Natural killer cell (primary cell): Measurements from ENCODE around the gene DERA. TPM values are rescaled to one million over a fixed set of nuclear protein-coding genes. Genes with fewer than 3 reads are reported as not detected.

Experiments used
- ATAC-seq, 3 donors: fragments of 150-1000 bp in 2 of 3; fragments of 200-7000 bp in 1 of 3; cut with Tn5 transposase; 1 replicate in 1 of 3; 2 replicates in 2 of 3; pipeline ENCODE4 v1.10.0; 2021; ENCODE audit warnings: mild to moderate bottlenecking in 2 of 3, moderate library complexity in 2 of 3
- DNase-seq, 2 donors: peaks; one replicate each; pipeline versions ENCODE4 v3.0.0 to v3.0.0-alpha.2; 2013 to 2021; ENCODE audit warnings: mixed read lengths in 1 of 2
- H3K27ac ChIP-seq: one replicate; pipeline ENCODE4 v1.5.1; 2013; ENCODE audit warnings: mild to moderate bottlenecking, low read length
- H3K27me3 ChIP-seq: one replicate; pipeline ENCODE4 v1.6.1; 2013; ENCODE audit warnings: low read length; ENCODE audit not compliant: control insufficient read depth, insufficient read depth
- H3K36me3 ChIP-seq: one replicate; pipeline ENCODE4 v1.6.1; 2013; ENCODE audit warnings: low read length; ENCODE audit not compliant: control insufficient read depth, insufficient read depth
- H3K4me1 ChIP-seq: one replicate; pipeline ENCODE4 v1.6.1; 2013; ENCODE audit warnings: low read length; ENCODE audit not compliant: control insufficient read depth, insufficient read depth
- H3K4me3 ChIP-seq: one replicate; pipeline ENCODE4 v1.5.1; 2013; ENCODE audit warnings: low read length
- H3K9me3 ChIP-seq: one replicate; pipeline ENCODE4 v1.6.1; 2013; ENCODE audit warnings: low read length; ENCODE audit not compliant: control insufficient read depth, insufficient read depth
- H3K27ac Mint-ChIP-seq, 2 donors: one replicate each; pipeline ENCODE4 v1.8.0; 2022; ENCODE audit warnings: mild to moderate bottlenecking in 2 of 2, mixed read lengths in 2 of 2, moderate library complexity in 1 of 2
- H3K27me3 Mint-ChIP-seq, 2 donors: one replicate each; pipeline ENCODE4 v1.8.0; 2022; ENCODE audit warnings: low read depth in 2 of 2, mixed read lengths in 2 of 2
- H3K36me3 Mint-ChIP-seq: one replicate; pipeline ENCODE4 v1.8.0; 2022; ENCODE audit warnings: mixed read lengths
- H3K4me1 Mint-ChIP-seq, 2 donors: one replicate each; pipeline ENCODE4 v1.8.0; 2022; ENCODE audit warnings: mixed read lengths in 2 of 2
- H3K4me3 Mint-ChIP-seq: one replicate; pipeline ENCODE4 v1.8.0; 2022; ENCODE audit warnings: mild to moderate bottlenecking, moderate library complexity, mixed read lengths
- H3K9me3 Mint-ChIP-seq, 2 donors: one replicate each; pipeline ENCODE4 v1.8.0; 2022; ENCODE audit warnings: mixed read lengths in 2 of 2
- CTCF ChIP-seq: fragments of 200-600 bp; IDR thresholded peaks from one replicate; pipeline ENCODE4 v1.8.0; 2022; ENCODE audit warnings: antibody characterized with exemption
- WGBS: methylation state at CpG from one replicate; pipeline ENCODE4 v1.1.7; 2013; ENCODE audit warnings: missing lambda C conversion rate; ENCODE audit not compliant: insufficient coverage; 5-methylcytosine and 5-hydroxymethylcytosine counted together
- intact Hi-C: fragments of 100-400 bp; cut with micrococcal nuclease; formaldehyde crosslinking; loops from one replicate; pipeline ENCODE4 v1.14.2; 2022
- total RNA-seq, 4 donors: library from RNA; stranded (reverse); fragments of 120-200 nt in 1 of 4; gene quantifications; one replicate each; pipeline versions ENCODE4 v1.2.3 to v1.2.4, GENCODE V29; 2013 to 2022

DERA gene
- total RNA-seq, 3 donors from 2014 or later (not counting 1 experiment from before 2014, with no cell fraction given), result 15.6 to 22.1 (median 20.4) TPM

GRCh38 chr12:16021676-16022075 lies 110.5 kb downstream of the DERA start:
- Mint-ChIP-seq H3K9me3 (peaks cover 5 to 11% of the 10 kb centered on the region in 2 donors), H3K27ac (no peak overlapping the region), H3K27me3 (no peaks in the 10 kb centered on the region), H3K4me1 (peaks cover 0 to 16% of the 10 kb centered on the region in 2 donors), H3K4me3 (no peak overlapping the region), H3K36me3 (peaks cover 17% of the 10 kb centered on the region)
- TF ChIP-seq CTCF, result no peak
- H3K36me3 ChIP-seq, result peaks cover 4% of the 10 kb centered on the region
- no peaks in the 10 kb centered on the region for H3K27me3 ChIP-seq
- no peaks in the 10 kb centered on the region for H3K4me1 ChIP-seq
- no peak for DNase-seq
- intact Hi-C loops, result no loop called here
- 87% methylated on average over 2 of the region's 2 CpGs for WGBS
- H3K27ac ChIP-seq, result no peak overlapping the region
- no peak for ATAC-seq
- H3K9me3 ChIP-seq, result peaks cover 7% of the 10 kb centered on the region
- no peak overlapping the region for H3K4me3 ChIP-seq

DNA sequence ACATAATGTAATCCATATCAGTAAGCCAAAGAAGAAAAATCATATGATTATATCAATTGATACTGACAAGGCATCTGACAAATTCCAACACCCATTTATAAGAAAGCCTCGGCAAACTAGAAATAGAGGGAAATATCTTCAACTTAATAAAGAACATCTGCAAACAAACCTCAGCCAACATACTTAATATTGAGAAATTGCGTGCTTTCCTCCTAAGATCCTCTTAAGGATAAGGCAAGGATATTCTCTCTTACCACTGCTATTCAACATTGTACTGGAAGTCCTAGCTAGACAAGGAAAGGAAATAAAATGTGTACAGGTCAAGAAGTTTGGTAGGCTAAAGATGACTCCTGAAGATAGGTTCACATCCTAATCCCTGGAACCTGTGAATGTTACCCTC lies 115.9 kb downstream of the DERA start:
- ATAC-seq (no peak), DNase-seq (no peak)
- intact Hi-C loops, result no loop called here
- Mint-ChIP-seq H3K36me3 (peaks cover 6% of the 10 kb centered on the region), H3K27me3 (no peaks in the 10 kb centered on the region), H3K4me1 (no peaks in the 10 kb centered on the region), H3K9me3 (peaks cover 0 to 2% of the 10 kb centered on the region in 2 donors), H3K27ac (no peak overlapping the region), H3K4me3 (no peak overlapping the region)
- H3K4me1 ChIP-seq, result no peaks in the 10 kb centered on the region
- no peaks in the 10 kb centered on the region for H3K36me3 ChIP-seq
- WGBS, result 100% methylated on average over 1 of the region's 2 CpGs
- H3K9me3 ChIP-seq, result no peaks in the 10 kb centered on the region
- TF ChIP-seq CTCF, result no peak
- H3K27ac ChIP-seq, result no peak overlapping the region
- no peaks in the 10 kb centered on the region for H3K27me3 ChIP-seq
- no peak overlapping the region for H3K4me3 ChIP-seq

GRCh38 chr12:16030744-16031143 lies 119.6 kb downstream of the DERA start:
- Mint-ChIP-seq H3K27ac (no peak overlapping the region), H3K36me3 (peaks cover 9% of the 10 kb centered on the region), H3K27me3 (no peaks in the 10 kb centered on the region), H3K4me3 (no peak overlapping the region), H3K4me1 (no peaks in the 10 kb centered on the region), H3K9me3 (no peaks in the 10 kb centered on the region)
- H3K4me1 ChIP-seq, result no peaks in the 10 kb centered on the region
- TF ChIP-seq CTCF, result no peak
- no peaks in the 10 kb centered on the region for H3K27me3 ChIP-seq
- H3K36me3 ChIP-seq, result no peaks in the 10 kb centered on the region
- WGBS, result 97% methylated on average over 2 of the region's 2 CpGs
- DNase-seq (no peak), ATAC-seq (no peak)
- H3K27ac ChIP-seq, result no peak overlapping the region
- intact Hi-C loops, result no loop called here
- no peaks in the 10 kb centered on the region for H3K9me3 ChIP-seq
- H3K4me3 ChIP-seq, result no peak overlapping the region

DNA sequence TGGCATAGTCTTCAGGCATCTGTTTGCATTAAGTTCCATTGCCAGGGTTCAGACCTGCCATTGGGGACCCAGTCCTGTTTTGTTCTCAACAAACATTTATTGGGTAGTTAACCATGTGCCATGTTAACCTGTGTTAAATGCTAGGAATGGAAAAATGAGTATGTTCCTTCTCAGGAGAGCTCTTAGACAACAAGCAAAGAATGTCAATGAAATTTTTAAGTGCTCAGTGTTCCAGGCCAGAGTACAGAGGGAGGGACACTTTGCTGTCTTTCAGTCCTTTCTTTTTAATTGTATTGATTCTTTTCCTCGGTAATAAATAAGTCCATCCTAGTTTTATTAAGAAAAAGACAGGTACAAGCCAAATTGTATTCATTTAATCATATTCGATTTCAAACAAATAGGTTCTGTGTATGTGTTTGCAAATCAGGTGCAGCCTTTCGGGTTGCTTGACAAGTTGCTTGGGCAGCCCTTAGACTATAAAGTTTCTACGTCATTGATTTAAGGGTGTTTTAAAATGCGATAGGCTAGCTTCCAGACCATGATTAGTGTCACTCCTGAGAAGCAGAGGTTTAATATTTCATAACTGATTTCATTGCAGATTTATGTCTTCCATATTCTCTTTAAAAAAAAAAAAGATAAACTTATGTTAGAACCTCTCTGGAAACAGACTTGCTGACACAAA lies 123.1 kb downstream of the DERA start:
- Mint-ChIP-seq H3K4me3 (no peak overlapping the region), H3K4me1 (no peaks in the 10 kb centered on the region), H3K36me3 (peaks cover 17% of the 10 kb centered on the region), H3K27ac (no peak overlapping the region), H3K9me3 (no peaks in the 10 kb centered on the region), H3K27me3 (no peaks in the 10 kb centered on the region)
- intact Hi-C loops, result no loop called here
- Histone ChIP-seq H3K4me3 (no peak overlapping the region), H3K27ac (no peak overlapping the region), H3K36me3 (peaks cover 11% of the 10 kb centered on the region), H3K4me1 (no peaks in the 10 kb centered on the region), H3K27me3 (no peaks in the 10 kb centered on the region), H3K9me3 (no peaks in the 10 kb centered on the region)
- DNase-seq (no peak), ATAC-seq (no peak)
- 96% methylated on average over 4 of the region's 5 CpGs for WGBS
- TF ChIP-seq CTCF, result no peak
